Measurements from ENCODE around the gene SMARCA4. TPM values are rescaled to one million over a fixed set of nuclear protein-coding genes. Genes with fewer than 3 reads are reported as not detected.

SMARCA4 gene
- total and polyA plus RNA-seq, 2 experiments from 2014 or later = 80.7 to 93.4 TPM

- TF ChIP-seq EZH2 (IDR thresholded peaks at IDR 0.05; ENCODE audit: borderline replicate concordance) = no peak
- TF ChIP-seq EZH2phosphoT487 (IDR thresholded peaks at IDR 0.05; ENCODE audit: low read depth, severe bottlenecking, unreplicated experiment) = no peak
- H3K9me3 ChIP-seq (ENCODE audit: low read depth) = no peaks in the 10 kb centered on the region
- no peak overlapping the region for H3K27ac ChIP-seq
- no peak overlapping the region for H2AFZ ChIP-seq
- no peaks in the 10 kb centered on the region for H3K27me3 ChIP-seq
- no peak overlapping the region for H3K4me2 ChIP-seq
- 97% methylated on average over 5 of the region's 7 CpGs for WGBS (ENCODE audit: low lambda C conversion rate, missing lambda C conversion rate)
- H3K4me3 ChIP-seq = no peak overlapping the region
- H3K9me2 ChIP-seq (replicated peaks; ENCODE audit: insufficient read depth) = no peaks in the 10 kb centered on the region
- peaks cover 2% of the 10 kb centered on the region for H3K4me1 ChIP-seq (ENCODE audit: insufficient read depth)
- no peak for DNase-seq (ENCODE audit: low spot score)
- H4K20me1 ChIP-seq (ENCODE audit: insufficient read depth, poor library complexity, severe bottlenecking) = no peaks in the 10 kb centered on the region
- no peaks in the 10 kb centered on the region for H3K79me2 ChIP-seq
- no peaks in the 10 kb centered on the region for H3K36me3 ChIP-seq (replicated peaks; ENCODE audit: insufficient read depth, low read depth)
Observed at GRCh38 chr19:11023710-11024109, 62.9 kb downstream of the SMARCA4 start.

- no peaks in the 10 kb centered on the region for H3K27me3 ChIP-seq
- H2AFZ ChIP-seq = no peak overlapping the region
- no peak overlapping the region for H3K4me2 ChIP-seq
- H3K9me2 ChIP-seq (replicated peaks; ENCODE audit: insufficient read depth) = no peaks in the 10 kb centered on the region
- H3K4me1 ChIP-seq (ENCODE audit: insufficient read depth) = no peaks in the 10 kb centered on the region
- H3K9me3 ChIP-seq (ENCODE audit: low read depth) = no peaks in the 10 kb centered on the region
- H4K20me1 ChIP-seq (ENCODE audit: insufficient read depth, poor library complexity, severe bottlenecking) = no peaks in the 10 kb centered on the region
- TF ChIP-seq EZH2phosphoT487 (IDR thresholded peaks at IDR 0.05; ENCODE audit: low read depth, severe bottlenecking, unreplicated experiment) (no peak), EZH2 (IDR thresholded peaks at IDR 0.05; ENCODE audit: borderline replicate concordance) (no peak), CTCF (IDR thresholded peaks at IDR 0.05; ENCODE audit: poor library complexity) (no peak)
- no peak overlapping the region for H3K4me3 ChIP-seq
- DNase-seq (ENCODE audit: low spot score) = no peak
- H3K36me3 ChIP-seq (replicated peaks; ENCODE audit: insufficient read depth, low read depth) = no peaks in the 10 kb centered on the region
- 93% methylated on average over 13 of the region's 13 CpGs for WGBS (ENCODE audit: low lambda C conversion rate, missing lambda C conversion rate)
- no peaks in the 10 kb centered on the region for H3K79me2 ChIP-seq
- no peak overlapping the region for H3K27ac ChIP-seq
Observed at GRCh38 chr19:11024259-11024658, 63.4 kb downstream of the SMARCA4 start.

GRCh38 chr19:11025006-11025405 lies 64.2 kb downstream of the SMARCA4 start:
- H3K79me2 ChIP-seq = no peaks in the 10 kb centered on the region
- H3K9me2 ChIP-seq (replicated peaks; ENCODE audit: insufficient read depth) = no peaks in the 10 kb centered on the region
- H3K27ac ChIP-seq = no peak overlapping the region
- H4K20me1 ChIP-seq (ENCODE audit: insufficient read depth, poor library complexity, severe bottlenecking) = no peaks in the 10 kb centered on the region
- TF ChIP-seq EZH2phosphoT487 (IDR thresholded peaks at IDR 0.05; ENCODE audit: low read depth, severe bottlenecking, unreplicated experiment) = no peak
- TF ChIP-seq EZH2 (IDR thresholded peaks at IDR 0.05; ENCODE audit: borderline replicate concordance) = no peak
- no peak for TF ChIP-seq CTCF (IDR thresholded peaks at IDR 0.05; ENCODE audit: poor library complexity)
- WGBS (ENCODE audit: low lambda C conversion rate, missing lambda C conversion rate) = 93% methylated on average over 6 of the region's 6 CpGs
- no peak overlapping the region for H3K4me3 ChIP-seq
- H3K27me3 ChIP-seq = no peaks in the 10 kb centered on the region
- no peaks in the 10 kb centered on the region for H3K4me1 ChIP-seq (ENCODE audit: insufficient read depth)
- DNase-seq (ENCODE audit: low spot score) = no peak
- no peak overlapping the region for H2AFZ ChIP-seq
- no peaks in the 10 kb centered on the region for H3K9me3 ChIP-seq (ENCODE audit: low read depth)
- H3K36me3 ChIP-seq (replicated peaks; ENCODE audit: insufficient read depth, low read depth) = no peaks in the 10 kb centered on the region
- H3K4me2 ChIP-seq = no peak overlapping the region

- Histone ChIP-seq H4K20me1 (ENCODE audit: insufficient read depth, poor library complexity, severe bottlenecking) (no peaks in the 10 kb centered on the region), H3K79me2 (no peaks in the 10 kb centered on the region), H3K4me3 (no peak overlapping the region), H3K36me3 (replicated peaks; ENCODE audit: insufficient read depth, low read depth) (no peaks in the 10 kb centered on the region), H2AFZ (no peak overlapping the region), H3K4me1 (ENCODE audit: insufficient read depth) (no peaks in the 10 kb centered on the region), H3K27ac (no peak overlapping the region), H3K9me2 (replicated peaks; ENCODE audit: insufficient read depth) (no peaks in the 10 kb centered on the region), H3K4me2 (no peak overlapping the region), H3K27me3 (no peaks in the 10 kb centered on the region), H3K9me3 (ENCODE audit: low read depth) (no peaks in the 10 kb centered on the region)
- DNase-seq (ENCODE audit: low spot score) = no peak
- TF ChIP-seq EZH2phosphoT487 (IDR thresholded peaks at IDR 0.05; ENCODE audit: low read depth, severe bottlenecking, unreplicated experiment) (no peak), CTCF (IDR thresholded peaks at IDR 0.05; ENCODE audit: poor library complexity) (no peak), EZH2 (IDR thresholded peaks at IDR 0.05; ENCODE audit: borderline replicate concordance) (no peak)
- 83% methylated on average over 18 of the region's 18 CpGs for WGBS (ENCODE audit: low lambda C conversion rate, missing lambda C conversion rate)
Observed at GRCh38 chr19:11025445-11025844, 64.6 kb downstream of the SMARCA4 start.

Measured in hepatocyte (in vitro differentiated cells).